HG02610 (cell line): Measurements from ENCODE around the gene CDK2.
A peak's percentile ranks its signal among the peaks of the same experiment; 100 is the strongest.

ENCODE experiments used
- ATAC-seq: cut with Tn5 transposase; IDR thresholded peaks from one replicate; pipeline ENCODE4 v1.9.1; 2021; ENCODE audit warnings: mild to moderate bottlenecking, moderate library complexity; ENCODE audit not compliant: unreplicated experiment

Gene CDK2

DNA sequence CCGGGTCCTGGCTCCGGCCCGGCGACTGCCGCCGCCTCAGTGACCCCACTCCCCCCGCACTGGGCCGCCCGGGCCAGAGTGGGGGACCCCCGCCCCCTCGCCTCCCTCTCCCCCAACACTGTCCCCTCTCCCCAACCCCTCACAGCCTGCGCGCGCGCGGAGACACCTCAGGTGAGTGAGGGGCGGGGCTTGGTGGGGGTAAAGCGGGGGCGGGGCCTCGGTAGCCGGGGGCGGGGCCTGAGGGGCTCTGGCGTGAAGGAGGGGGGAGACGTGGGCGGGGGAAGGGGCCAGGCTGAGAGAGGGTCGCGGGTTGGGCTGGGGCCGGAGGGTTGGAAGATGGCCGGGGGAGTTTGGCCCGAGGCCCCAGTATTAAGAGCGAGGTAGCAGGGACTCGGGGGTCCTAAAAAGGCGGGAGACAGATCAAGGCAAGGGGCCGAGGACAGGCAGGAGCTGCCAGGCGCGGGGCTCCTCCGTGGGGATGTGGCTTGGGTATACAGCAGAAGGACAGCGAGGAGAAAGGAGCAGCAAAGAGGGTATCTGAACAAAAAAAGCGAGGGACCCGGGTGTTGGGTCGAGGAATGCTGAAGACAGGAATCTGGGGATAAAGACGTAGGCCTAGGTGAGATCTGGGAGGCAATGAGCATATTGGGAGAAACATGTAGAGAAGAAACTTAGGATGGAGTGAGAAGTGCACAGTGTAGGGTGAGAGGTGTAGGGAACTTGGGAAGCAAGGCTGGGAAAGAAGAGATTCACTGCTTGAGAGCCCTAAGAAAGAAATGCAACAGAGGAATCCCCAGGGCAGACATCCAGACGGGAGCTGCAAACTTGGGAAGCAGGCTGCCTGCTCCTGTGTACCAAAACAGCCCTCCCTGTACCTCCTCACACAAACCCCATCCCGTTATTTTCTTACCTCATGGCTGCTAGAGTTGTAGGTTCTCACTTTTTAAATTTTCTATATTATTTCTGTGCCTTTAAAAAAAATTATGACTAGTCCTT, 41.2 kb downstream of the CDK2 start:
- ATAC-seq, result peak; percentile 42

DNA sequence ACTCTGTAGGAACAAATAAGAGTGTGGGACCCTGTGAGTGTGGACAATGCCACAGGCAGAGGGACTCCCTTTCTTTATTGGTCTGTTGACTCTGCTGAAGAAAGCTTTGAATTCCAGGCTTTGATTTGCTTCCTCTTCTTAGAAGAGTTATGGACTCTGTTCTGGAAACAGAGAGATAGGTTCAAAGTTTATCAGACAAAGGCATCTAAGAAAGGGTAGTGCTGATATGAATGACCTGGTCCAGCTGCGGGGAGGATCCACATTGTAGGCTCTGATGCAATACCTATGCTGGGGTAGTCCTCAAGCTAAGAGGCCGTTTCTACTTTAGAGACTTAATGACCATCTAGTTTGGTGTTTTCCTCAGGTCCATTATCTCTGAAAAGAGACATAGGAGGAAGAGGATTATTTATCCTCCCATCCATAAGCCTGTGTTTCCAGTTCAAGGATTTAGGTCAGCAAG, 43.5 kb downstream of the CDK2 start:
- ATAC-seq, result no peak

DNA sequence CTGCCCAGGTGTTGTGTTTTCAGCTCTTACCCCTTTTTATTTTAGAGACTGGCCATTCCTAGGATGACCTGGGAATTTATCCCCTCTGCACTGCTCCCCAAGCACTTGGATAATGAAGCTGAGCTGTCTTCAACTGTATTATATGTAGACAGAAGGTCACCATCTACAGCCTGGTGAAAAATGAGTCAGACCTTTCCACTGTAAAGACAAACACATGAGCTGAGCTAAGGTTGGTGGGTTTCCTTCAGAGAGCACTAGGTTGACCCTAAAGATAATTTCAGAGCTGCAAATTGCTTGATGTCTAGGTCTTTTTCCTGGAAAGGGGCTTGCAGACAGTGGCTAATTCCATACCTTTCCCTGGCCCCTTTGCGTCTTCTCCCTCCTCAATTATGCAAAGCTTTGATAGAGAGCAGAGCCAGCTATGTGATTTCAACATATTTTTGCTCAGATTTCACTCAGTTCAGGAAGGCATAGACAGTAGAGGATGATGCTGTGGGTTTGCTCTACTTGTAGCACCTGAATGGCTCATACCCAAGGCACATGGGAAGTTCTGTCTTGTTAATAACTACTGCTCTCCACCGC, 45.0 kb downstream of the CDK2 start:
- no peak for ATAC-seq

- no peak for ATAC-seq
Observed at GRCh38 chr12:56013482-56013881, 46.9 kb downstream of the CDK2 start.

- no peak for ATAC-seq
Observed at GRCh38 chr12:56014205-56014604, 47.6 kb downstream of the CDK2 start.

GRCh38 chr12:56017181-56017580, 50.6 kb downstream of the CDK2 start:
- no peak for ATAC-seq

- ATAC-seq, result no peak
Observed at GRCh38 chr12:56018356-56018755, 51.7 kb downstream of the CDK2 start.

DNA sequence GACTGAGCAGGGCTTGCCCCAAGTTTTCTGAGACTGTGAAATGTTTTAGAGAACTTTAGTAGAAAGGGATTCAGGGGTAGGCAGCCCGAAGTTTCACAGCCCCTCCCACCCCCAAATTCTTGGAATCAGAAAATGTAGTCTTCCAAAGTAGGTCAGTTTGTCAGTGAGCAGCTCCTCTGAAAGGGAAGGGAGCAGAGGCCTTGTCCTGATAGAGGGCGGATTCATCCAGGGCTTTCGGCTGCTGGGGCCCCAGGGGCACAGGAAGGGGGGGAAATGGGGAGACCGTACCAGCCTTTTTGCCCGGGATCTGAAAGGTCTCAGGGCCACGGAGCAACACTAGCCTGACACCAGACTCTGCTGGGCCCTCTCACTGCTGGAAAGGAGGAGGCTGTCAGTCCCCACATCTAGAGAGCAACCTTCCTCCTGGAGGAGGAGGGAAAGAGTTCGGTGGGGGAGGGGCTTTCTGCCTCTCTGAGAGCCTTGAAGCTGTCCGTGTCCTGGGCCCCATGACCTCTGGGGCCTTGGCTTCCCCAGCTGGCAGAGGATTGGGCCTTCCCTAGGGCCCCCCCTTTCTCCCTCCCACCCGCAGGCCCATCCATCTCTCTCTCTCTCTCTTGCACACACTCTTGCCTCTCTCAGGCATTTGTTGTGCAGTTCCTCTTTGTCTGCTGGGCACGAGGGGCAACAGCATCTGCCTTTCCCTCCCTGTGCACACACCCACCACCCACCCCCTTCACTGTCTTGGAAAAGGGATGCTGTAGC, 54.0 kb downstream of the CDK2 start, which contains the start of gene IKZF4:
TSS of gene IKZF4 (plus strand) at position 621 of the 762 bp plus-strand sequence. CDS start 451 bp downstream, outside the sequence.
- no peak for ATAC-seq

DNA sequence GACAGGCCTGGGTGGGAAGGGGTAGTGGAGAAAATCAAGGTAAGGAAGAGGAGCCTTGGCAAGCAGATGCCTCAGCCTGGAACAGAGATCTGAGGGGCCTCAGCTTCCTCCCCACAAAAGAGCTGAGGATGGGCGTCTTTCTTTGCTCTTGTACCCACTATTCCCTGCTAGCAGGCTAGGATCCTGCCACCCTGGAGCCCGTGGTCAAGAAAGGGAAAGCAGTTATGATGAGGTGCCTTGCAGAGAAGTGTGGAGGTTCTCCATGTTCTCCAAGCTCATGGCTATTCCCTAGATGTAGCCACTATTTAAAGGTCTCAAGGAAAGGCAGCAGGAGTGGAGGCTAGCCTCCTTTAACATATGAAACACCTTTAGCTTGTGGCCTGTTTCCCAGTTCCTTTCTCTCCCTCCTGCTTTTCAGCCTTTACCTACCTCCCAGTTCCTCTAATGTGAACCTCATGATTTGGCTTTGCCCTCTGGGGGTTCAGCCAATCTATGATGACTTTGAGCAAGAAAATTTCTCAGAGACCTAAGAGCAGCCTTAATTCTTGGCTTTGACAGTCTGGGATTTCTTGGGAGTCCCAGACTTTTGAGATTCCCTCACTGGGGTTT, 55.4 kb downstream of the CDK2 start:
- ATAC-seq, result no peak
